CD4-positive, alpha-beta T cell treated with Interleukin-15 for 4 hours (primary cell): ENCODE data around the gene UGT3A2.

Experiments
- DNase-seq: peaks from one replicate; pipeline ENCODE4 v3.0.0-alpha.2; 2020; ENCODE audit warnings: low spot score

Gene UGT3A2, protein sequence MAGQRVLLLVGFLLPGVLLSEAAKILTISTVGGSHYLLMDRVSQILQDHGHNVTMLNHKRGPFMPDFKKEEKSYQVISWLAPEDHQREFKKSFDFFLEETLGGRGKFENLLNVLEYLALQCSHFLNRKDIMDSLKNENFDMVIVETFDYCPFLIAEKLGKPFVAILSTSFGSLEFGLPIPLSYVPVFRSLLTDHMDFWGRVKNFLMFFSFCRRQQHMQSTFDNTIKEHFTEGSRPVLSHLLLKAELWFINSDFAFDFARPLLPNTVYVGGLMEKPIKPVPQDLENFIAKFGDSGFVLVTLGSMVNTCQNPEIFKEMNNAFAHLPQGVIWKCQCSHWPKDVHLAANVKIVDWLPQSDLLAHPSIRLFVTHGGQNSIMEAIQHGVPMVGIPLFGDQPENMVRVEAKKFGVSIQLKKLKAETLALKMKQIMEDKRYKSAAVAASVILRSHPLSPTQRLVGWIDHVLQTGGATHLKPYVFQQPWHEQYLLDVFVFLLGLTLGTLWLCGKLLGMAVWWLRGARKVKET

DNA sequence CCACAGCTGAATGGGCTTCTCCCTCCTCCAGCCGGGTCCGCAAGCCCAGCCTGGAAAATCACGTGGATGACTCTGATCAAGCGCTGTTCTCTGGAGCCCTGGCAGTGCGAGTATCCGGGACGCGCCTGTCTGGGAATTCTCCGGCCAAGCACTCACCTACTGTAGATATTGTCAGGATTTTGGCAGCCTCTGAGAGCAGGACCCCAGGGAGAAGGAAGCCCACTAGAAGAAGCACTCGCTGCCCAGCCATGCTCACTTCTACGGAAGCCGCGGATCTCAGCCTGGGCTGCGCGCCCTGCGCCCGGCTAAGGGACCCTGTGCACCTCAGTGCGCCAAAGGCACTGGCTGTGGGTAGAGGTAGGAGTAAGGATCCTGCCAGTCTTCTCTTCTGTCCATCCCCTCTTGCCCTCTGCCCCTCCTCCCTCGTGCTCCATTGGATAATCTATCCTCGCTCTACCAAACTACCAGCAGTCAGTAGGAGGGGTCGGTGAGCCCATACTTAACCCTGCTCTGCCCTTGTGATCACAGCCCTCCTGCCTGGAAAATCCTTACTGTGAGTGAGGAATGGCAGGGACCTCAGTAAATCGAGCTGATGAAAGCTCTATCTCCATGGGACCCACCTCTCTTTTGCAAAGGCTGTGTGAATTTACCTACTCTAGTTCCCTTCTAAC, at the start of gene UGT3A2:
UGT3A2 (minus strand) TSS at position 343 of the 671 bp plus-strand sequence; CDS start at position 250, 93 bp downstream.
- no peak for DNase-seq

DNA sequence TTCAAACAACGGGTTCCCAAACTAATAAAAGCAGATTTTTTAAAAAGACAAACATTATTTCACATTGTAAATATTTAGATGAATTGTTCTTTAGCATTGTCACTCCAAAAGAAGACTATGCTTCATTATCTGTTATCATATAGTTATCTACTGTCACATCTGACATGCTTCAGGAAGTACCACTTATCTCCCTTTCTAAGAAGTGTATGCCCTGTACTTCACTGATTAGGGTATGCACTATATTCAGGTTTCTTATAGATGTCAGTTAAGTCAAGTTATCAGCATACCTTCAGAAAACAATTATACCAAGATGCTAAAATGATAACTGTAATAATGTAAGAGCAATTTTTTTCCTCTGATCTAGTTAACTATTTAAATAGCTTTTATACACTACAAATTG, 44.6 kb upstream of the UGT3A2 start:
- DNase-seq, result no peak

DNA sequence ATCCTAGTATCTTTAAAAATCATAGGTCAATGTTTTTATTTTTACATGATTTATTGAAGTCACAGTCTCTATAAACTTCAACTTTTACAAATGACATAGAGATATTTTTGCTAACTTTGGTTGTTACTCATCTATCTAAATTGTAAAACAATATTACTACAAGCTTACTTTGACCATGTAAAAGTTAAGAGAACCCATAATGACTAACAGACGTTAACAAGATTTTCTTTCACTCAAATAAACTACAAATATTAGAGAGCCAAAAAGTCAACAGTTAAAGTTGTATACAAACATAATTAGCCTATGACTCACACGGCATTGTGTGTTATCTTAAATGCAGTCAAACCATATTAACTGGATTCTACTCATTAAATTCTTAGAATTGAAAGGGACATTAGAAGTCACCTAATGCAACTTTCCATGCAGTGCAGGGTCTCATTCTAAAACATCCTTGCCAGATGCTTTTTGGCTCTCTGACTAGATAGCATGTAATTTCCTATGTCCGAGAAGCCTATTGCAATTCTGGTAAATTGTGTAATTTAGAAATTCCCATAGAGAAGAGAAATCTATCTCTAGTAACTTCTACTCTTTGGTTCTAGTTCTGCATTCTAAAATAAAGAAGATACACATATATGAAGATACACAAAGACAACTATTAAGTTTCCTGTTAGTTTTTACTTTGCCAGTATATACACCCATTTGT, 42.2 kb upstream of the UGT3A2 start:
- no peak for DNase-seq

DNA sequence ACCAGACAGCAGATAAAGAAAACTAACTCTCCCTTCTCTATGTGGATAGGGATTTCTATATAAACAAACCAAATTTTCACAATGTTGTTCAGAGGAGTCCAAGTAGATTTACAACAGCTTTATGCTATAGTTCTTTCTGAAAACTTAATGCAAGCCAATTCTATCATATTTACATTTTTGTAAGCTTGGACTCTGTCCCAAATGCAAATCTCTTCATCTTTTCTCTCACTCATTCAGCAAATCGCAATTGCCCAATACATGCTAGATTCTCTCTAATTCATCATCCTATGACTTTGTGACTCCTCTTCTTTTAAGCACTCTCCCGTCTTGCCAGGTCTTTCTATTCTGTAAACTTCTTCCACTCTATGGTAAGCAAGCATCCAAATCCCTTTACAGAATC, 39.1 kb upstream of the UGT3A2 start:
- no peak for DNase-seq

DNA sequence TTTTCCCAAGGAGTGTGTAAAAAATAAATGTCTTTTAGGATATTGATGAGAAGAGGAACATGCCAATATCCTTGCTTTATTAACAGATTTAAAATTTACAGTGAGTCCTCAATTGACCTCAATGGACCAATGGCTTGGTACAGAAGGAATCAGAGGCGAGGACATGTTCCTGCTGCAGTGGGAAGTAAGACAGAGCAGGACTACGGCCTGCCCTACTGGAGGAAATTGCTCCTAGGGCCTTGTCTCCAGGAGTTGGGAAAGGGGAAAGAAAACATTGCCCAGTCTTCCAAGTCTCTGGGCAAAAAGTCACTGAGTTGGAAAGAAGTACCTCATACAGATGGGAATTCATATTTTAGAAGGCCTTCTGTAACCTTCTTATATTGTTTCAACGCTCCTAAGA, 33.1 kb upstream of the UGT3A2 start:
- no peak for DNase-seq

DNA sequence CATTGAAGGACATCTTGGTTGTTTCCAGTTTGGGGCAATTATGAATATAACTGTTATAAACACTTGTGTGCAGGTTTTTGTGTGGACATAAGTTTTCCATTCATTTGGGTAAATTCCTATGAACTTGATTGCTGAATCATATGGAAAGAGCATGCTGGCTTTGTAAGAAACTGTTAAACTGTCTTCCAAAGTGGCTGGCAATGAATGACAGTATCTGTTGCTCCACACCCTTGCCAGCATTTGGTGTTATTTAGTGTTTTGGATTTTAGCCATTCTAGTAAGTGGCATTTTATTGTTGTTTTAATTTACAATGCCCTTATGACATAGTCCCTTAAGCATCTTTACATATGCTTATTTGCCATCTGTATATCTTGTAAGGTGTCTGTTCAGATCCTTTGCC, 29.8 kb upstream of the UGT3A2 start:
- no peak for DNase-seq

DNA sequence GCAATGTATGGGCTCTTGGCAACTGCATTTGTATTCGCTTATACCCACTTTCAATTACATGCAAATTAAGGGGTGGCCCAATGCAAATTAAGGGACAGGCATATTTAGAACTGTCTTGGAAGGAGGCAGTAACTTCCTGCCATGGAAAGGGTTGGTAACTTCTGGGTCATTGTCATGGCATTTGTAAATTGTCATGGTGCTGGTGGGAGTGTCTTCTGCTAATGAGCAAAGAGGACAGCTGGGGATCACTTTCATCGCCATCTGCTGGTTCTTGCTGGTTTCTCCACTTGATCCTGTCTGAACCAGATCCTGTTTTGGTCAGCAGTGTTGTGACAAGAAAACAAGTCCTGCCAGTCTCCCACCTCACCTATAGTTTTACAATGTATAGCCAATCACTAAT, 23.3 kb upstream of the UGT3A2 start:
- DNase-seq, result no peak

DNA sequence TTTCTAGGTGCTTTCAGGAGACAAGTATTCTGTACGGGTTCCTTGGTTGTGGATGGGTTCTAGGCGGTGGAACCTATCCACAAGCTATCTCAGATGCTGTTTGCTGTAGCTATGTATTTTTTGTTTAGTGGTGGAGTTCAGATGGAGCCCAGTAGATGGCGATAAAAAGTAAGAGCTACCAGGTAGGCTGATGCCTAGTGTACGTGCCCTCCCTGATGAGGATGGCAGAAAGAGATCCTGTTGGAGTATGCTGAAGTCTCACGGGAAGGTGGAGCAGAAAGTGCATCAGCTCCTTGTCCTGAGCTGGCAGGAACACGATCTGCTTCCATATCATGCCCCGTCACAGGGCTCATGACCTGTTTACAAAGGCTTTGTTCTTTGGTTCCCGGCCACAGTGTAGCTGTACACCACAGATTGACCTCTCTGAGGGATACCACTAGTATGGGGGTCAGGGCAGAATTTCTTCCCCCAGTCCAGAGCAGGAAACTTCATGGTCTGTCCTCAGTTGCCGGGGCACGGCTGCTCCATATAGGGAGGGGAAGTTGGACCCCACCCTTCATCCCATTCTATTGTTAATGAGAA, 12.6 kb upstream of the UGT3A2 start:
- peak; percentile 33 for DNase-seq

DNA sequence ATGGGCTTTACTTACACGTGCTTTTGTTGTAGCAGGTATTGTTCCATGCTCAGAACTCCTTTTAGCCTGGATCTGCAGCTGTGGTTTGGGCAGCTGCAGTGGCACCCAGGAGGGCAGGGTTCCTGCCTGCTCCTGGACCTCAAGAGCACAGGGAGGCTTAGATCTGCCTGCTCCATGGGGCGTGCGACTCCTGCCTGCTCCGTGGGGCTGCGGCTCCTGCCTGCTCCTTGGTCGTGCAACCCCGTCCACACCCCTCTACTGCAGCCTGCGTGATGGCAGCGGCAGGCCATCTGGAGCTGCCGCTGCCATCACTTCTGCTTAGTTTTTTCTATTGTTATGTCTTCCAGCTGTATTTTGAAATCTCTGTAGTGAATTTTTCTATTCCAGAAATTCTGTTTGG, 11.7 kb upstream of the UGT3A2 start:
- no peak for DNase-seq

DNA sequence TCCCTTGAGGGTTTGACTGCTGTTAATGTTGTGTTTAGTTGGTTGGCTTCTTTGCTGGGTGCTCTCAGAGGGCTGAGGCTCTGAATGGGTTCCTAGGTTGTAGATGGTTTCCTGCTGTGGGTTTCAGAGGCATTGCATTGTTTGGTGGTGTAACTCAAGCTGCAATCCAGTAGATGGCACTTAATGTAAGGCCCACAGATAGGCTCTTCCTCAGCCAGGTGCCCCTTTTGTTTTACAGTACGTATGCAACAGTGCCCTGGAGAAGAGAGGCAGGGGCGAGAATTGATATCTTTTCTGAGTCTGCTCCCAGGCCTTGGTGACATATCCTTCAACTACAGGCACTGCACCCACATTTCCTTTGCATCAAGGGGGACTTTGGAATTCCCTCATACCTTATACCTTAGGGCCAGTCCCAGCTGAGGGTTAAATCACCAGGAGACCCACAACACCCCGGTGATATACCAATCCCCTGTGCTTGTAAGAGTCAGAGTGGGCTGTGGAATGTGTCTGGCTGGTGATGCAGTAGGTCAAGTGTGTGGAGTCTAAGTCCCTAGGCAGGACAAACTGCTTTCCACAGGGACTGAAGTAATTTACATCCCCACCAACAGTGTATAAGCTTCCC, 7.0 kb upstream of the UGT3A2 start:
- no peak for DNase-seq

DNA sequence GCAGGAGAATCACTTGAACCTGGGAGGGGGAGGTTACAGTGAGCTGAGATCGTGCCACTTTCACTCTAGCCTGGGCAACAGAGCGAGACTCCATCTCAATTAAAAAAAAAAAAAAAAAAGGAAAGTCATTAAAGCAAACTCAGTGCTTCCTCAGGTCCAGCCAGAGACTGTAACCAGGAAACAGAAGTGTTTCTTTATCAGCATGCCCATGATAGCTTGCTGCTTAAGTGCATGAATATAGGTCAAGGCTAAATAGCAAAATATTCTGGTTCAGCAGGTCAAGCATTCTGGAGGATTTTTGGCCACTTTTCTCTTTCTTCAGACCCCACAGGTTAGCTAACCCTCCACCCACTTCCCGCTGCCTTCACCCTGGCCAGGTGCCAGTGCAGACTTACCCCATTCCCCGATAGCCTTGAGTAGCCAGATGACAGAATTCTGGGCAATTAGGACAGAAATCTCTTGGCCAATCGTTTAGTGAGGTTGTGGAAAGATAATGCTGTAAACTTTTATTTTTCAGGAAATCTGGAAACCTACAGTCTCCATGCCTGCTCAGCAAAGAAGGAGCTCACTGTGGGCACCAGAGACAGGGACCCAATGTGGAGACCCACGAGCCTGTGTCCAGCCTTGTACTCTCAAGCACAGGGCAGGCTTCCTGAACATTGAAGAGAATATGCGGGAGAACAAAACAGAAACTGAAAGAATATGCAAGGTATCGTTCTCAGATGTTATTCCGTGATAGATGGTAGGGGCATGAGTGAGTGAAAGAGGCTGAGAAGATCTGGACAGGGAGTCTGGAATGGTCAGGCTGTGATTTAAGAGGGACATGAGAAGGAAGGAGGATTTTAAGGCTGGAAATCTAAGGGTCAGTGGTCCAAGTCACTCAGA, 4.2 kb upstream of the UGT3A2 start:
- DNase-seq, result no peak

DNA sequence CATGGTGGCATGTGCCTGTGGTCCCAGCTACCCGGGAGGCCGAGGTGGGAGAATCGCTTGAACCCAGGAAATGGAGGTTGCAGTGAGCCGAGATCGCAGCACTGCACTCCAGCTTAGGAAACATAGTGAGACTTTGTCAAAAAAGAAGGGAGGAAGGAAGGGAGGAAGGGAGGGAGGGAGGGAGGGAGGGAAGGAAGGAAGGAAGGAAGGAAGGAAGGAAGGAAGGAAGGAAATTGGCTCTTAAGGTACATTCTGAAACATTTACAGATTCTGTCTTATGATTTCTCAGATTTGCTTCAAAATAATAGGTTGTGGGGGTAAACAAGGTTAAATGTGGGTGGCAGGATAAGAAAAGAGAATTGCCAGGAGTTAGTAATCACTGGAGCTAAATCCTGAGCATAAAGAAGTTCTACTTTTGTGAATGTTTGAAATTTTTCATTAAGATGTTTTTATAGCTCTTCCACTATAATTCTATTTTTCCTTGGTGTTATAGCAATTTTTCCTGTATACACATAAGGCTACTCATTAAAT, 2.1 kb upstream of the UGT3A2 start:
- DNase-seq, result no peak

DNA sequence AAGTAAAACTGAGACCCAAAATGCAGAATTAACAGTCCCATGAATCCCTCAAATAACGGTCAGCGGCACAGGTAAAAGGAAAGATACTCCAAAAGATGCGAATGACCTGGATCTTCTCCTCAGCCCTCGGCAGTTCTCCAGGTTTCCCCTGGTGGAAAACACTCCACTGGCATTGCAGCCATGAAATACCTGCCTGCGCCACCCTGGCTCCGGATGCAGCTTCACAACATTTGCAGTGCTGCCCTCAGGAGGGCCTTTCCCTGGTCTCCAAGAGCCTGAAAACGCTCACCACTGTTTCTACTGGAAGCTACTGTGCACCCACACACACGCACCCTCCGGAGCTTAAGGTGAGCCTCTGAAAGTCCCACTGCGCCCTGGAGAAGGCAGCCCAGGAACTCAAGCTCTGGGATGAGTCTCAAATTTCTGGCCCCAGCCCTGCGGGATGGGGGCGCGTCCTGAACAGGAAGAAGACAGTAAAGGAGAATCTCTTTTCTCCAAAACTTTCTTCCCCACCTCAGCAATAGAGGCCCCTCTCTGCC, 612 bp downstream of the UGT3A2 start:
- DNase-seq, result no peak

DNA sequence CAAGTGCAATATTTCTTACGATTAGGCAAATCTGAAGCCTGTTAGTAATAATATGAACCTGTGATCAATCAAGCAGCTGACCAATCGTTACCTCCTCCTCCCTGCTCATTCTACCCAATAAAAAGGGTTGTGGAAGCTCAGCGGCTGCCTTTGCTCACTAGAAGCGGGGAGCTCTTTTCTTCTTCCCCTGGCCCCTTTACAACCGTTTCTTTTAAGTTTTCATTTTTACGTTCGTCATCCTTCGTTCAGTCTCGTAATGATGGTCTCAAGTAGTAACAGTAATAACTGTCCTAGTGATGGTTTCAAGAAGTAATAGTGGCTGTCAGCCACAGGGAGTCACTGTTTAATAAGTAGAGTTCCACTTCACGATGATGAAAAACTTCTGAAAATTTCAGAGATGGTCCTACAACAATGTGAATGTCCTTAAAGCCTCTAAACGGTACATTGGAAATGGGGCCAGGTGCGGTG, 6.2 kb downstream of the UGT3A2 start:
- no peak for DNase-seq

DNA sequence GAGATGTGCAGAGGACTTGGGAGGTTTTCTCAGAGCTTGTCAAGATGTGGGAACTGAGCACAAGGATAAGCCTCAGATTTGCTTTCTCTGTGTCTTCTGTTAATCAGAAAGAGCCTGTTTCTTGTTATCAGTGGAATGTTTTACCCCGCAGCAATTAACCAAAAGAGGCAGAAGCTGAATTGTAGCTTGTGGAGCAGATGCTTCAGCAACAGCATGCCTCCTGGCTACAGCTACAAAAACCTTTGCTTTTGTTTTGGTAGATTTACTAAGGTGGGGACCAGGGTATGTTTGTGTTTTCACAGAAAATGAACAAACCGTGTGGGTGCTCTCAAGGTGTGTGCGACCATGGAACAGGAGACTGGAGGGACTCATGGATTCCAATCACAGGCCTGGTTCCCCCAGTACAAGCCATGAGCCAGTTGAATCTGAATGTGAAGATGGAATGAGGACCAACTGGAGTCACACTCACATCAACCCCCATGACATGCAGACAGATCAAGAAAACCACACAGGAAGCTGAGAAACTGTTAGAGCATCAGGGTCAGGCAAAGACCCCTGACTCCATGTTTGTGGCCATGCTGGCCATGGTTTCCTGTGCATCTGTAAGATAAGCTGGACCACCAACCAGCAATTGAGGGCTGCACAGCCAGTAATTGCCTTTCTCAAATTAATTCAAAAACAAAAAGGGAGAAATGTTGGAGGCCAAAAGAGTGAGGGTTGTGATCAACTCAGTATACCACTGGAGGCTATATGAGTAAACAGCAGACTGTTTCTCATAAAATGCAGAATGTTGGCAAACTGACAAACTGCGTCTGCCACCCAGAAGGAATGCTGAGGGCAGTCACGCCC, 6.9 kb downstream of the UGT3A2 start:
- DNase-seq, result no peak

DNA sequence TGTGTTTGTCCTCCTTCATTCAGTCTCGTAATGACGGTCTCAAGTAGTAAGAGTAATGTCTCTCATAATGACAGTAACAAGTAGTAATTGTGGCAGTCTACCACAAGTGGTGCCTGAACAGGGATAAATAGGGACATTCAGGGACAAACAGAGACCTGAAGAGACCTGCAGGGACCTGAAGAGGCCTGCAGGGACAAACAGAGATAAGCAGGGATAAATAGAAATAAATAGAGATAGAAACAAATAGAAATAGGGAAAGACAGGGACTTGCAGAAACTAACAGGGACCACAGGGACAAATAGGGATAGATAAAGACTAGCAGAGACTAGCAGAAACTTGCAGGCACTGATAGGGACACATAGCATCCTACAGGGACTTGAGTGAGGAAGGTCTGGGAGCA, 7.9 kb downstream of the UGT3A2 start:
- DNase-seq, result no peak

DNA sequence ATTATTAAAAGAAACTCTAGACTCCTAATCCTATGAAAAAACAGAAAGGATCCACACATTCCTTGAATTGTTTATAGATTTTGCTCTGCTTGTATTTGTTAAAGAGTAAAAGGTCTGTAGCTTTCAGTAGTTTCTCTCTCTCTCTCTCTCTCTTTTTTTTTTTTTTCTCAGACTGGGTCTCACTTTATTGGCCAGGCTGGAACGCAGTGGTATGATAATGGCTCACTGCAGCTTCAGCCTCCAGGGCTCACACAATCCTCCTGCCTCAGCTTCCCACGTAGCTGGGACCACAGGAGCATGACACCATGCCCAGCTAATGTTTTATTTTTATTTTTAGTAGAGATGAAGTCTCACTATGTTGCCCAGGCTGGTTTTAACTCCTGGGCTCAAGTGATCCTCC, 9.3 kb downstream of the UGT3A2 start:
- DNase-seq, result no peak

DNA sequence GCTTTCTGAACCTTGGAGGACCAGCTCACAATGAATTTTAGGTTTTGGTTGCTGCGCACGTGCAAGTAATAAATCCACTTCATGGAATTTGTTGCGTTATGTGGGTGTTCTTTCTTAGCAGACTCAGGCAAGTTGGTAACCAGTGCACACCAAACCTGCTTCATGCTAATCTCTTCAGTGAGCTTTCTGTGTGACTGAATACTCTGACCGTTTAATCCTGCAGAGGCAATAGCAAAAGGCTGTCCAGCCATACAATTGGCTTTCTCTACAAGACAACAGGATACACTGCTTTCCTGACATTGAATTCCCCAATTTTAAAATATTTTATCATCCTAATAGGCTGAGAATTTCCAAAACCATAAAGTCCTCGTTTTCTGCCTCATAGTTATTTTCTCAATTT, 10.3 kb downstream of the UGT3A2 start:
- DNase-seq, result no peak

DNA sequence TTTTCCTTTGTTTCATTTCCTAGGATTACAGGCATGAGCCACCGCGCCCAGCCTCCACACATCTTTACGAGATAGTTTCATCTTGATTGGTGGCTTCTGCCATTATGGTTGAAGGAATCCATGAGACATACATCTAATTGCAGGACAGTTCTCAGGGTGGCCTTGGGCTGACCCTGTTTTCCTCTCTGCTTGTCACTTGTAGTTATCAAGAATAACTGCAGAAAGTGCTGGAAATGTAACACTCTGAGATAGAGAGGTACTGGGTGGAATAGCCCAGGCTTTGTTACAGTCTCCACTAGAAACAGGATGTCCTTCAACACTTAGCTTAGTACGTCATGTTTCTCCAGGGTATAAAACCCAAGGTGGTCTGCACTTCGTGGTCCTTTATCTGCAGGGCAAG, 10.7 kb downstream of the UGT3A2 start:
- no peak for DNase-seq
